HG02884 (cell line): ENCODE results near the gene UTP15.
A peak's percentile ranks its signal among the peaks of the same experiment; 100 is the strongest.

ENCODE experiments used
- ATAC-seq: cut with Tn5 transposase; IDR thresholded peaks from one replicate; pipeline ENCODE4 v1.9.1; 2021; ENCODE audit warnings: mild to moderate bottlenecking, moderate library complexity; ENCODE audit not compliant: unreplicated experiment

UTP15 gene

DNA sequence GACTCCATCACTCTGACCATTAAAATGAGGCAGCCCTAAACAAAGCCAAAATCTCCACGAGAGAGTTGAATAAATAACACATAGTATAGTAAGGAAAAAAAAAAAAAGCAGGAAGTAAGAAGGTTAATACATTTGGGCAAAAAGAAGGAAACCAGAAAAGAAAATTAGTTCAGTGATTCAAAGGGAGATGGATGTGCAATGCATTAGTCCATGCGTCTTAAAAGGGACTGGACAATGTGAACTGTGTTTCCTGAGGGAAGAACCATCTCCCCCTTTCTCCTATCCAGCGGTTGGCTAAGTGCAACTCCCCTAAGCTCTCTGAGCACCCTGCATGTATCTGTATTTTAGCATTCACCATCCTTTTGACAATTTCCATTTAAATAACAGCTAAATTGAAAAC, 1.5 kb upstream of the UTP15 start:
- no peak for ATAC-seq

- ATAC-seq = no peak
Observed at GRCh38 chr5:73564675-73565074, 868 bp upstream of the UTP15 start.

DNA sequence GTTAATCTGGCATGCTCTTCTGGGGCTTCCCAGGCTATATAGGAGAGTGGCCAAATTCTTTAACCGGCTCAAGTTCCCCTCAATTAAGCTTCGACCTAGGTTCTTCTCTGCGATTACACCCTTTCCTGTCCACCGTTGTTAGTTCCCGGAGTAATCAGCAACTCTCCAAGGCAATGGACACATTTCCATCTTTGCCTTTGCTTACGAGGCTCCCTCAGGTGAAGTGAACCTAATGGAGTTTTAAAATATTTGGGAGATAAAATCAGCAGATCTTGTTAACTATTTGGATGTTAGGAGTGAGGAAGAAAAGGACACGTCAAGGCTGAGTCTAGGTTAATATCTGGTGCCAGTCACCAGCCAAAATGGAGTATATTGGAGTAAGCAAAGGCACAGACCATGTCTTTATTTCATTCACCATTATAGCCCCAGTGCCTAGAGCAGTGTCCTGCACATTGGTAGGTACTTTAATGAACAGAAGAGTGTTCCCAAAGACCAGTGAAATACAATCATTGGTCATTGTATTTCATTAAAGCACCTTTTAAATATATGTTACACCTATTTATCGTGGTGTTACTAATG, 515 bp downstream of the UTP15 start:
- peak; percentile 29 for ATAC-seq

DNA sequence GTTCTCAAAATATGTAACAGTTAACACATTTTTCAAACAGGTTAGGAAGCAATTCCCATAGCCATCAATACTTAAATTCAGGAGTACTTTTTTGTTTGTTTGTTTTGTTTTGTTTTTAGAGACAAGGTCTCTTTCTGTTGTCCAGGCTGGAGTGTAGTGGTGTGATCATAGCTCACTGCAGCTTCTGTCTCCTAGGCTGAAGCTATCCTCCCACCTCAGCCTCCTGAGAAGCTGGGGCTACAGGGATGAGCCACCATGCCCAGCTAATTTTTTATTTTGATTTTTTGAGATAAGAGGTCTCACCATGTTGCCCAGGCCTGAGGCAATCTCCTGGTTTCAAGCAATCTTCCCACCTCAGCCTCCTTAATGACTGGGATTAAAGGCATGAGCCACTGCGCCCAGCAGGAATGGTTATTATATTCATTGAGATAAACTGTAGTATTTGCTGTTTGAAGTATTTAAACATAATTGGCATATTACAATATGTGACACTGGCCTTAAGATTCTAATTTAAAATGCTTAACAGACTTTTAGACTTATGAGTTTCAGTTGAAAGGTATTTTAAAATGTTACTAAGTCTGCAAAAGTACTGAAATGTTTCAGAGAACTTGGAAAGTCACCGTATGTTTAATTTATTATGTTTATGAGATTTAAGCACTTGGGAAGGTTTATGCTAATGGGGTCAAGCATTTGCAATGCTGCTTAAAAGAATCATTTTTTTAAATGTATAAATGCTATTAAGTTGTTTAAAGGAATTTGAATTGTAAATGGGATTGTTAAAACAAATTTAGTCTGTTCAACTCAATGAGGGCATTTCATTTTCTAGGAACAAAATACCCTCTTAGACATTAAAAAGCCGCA, 17.0 kb downstream of the UTP15 start:
- ATAC-seq = no peak

- peak; percentile 61 for ATAC-seq
Observed at GRCh38 chr5:73587923-73588322, 22.4 kb downstream of the UTP15 start.

- ATAC-seq = peak; percentile 63
Observed at GRCh38 chr5:73591102-73591695, 25.7 kb downstream of the UTP15 start.

GRCh38 chr5:73591698-73592501, 26.4 kb downstream of the UTP15 start:
- ATAC-seq = no peak

- no peak for ATAC-seq
Observed at GRCh38 chr5:73592551-73592950, 27.0 kb downstream of the UTP15 start.

GRCh38 chr5:73596705-73597328, 31.3 kb downstream of the UTP15 start:
- ATAC-seq = no peak

DNA sequence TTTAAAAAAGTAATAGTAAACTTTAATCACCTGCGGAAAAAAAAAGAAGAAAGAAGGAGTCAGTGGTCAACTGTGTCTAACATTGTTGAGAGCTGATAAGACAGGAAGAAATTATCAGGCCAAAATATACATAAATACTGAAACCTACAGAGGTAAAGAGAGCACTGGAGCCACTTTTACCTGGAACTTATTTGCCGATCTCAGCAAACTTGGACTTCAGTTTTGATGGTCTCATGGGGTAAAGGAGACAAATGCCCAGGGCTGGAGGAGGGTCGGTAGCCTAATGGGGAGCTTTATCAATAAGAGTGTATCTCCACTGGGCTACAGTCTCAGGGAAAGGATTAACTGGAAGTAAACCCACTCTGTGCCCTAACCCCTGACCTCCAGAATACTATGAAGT, 33.8 kb downstream of the UTP15 start:
- no peak for ATAC-seq

DNA sequence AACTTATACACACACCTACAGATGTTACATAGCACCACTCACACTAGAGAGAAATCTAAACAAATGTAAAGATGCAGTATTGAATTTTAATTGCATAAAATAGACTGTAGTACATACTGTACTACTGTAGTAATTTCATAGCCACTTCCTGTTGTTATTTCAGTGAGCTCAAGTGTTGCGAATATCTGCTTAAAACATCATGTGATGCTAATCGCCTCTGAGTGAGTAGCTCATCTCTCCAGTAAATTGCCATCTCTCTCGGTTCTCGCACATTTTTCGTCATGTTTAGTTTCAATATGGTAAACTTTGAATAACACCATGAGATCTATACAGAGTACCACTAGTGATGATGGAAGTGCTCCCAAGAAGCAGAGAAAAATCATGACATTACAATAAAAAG, 38.5 kb downstream of the UTP15 start:
- ATAC-seq = no peak

- ATAC-seq = no peak
Observed at GRCh38 chr5:73605223-73606087, 39.9 kb downstream of the UTP15 start.

DNA sequence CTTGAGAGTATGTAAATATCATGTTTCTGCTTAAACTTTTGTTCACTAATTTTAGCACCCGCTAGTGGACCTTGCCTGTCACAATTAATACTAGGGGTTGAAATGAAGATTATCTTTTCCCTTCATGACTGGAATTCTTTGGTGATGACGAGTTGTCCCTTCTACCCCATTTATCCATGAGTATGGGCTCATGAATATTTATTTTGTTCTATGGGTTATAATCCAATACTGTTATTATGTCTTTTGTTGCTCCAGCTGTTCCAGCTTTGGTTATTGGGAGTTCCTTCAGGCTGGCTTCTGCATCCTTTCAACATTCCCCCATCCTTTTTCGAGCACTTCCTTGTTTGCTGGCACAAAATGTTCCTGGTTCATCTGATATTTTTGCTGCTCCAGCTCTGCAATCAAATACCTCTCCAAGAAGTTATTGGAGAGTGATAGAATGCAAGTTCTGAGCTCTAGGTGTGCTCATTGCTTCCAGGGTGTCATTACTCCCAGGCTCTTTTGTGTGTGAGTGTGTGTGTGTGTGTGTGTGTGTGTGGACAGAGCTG, 40.7 kb downstream of the UTP15 start:
- no peak for ATAC-seq

GRCh38 chr5:73607228-73607627, 41.7 kb downstream of the UTP15 start:
- ATAC-seq = no peak

DNA sequence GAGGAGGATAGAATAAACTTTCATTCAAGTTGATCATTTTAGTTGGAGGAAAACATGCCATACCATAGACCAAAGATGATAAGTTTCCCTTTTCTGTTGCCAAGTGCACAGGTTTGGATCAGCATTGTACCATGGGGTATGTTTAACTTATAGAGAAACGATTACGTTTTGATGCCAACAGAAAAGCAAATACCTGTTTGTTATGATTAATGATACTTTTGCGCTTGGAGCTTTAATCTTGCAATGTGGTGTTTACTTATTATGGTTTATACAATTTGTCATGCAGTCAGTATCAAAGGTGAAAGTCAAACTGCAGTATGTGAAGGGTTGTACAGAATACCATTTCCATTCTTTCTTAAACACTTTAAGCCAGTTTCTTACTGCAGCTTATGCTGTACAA, 47.3 kb downstream of the UTP15 start:
- ATAC-seq = no peak

DNA sequence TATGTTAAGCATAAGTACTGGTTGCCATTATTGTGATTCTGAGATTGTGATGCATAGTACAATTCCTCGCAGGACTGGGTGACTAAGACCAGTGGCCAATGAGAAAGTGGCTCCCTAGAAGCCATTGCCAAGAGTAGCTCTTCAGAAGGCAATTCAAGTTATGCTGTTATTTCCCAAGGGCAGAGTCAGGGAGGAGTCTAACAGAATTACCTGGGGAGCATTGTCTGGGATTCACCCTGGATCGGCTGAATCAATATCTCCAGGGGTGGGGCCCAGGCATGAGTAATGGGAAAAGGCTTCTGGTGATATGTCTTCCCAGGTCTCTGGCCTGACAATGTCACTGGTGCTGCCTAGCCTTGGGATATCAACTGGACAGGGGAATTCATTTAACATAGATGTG, 49.5 kb downstream of the UTP15 start:
- no peak for ATAC-seq

GRCh38 chr5:73615947-73616346, 50.4 kb downstream of the UTP15 start:
- no peak for ATAC-seq

DNA sequence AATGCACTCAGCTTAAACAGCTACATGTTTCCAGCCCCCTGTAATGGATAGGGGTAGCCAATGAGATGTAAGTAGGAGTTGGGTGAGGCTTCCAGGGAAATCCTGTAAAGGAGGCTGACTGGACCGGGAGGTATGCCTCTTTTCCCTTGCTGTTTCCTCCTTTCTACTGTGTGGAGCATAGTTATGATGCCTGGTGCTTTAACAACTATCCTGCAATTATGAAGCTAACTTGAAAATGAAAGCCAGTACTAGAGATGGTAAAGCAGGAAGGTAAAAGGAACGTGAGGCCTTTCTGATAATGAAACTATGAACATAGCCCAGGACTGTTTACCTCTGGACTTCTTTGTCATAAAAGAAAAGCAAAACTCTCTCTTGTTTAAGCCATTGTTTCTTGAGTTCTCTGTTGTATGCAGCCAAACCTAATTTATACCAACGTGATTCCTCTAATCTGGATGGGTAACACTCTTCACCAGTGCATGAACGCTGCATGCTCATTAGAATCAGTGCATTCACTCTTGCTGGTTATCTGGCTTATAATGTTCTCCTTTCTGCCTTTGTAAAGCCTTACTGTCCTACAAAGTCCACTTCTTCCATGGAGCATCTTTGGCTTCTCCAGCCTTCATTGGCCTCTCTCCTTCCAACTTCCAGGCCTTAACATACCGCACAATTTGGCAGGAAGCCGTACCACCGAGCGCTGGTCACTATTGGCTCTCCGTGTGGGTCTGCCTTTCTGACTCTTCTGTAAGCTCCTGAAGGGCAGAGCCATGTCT, 52.2 kb downstream of the UTP15 start:
- no peak for ATAC-seq
